A673 (cell line): ENCODE measurements around the gene TFF1. TPM values are rescaled to one million over a fixed set of nuclear protein-coding genes. Genes with fewer than 3 reads are reported as not detected.

Experiments
- Bru-seq: library from RNA; stranded (reverse); fragments of 400-500 nt; gene quantifications from one replicate; lab custom pipeline; 2021; lab: Mats Ljungman, UMichigan
- BruChase-seq, 2 experiments: library from RNA; stranded (reverse); fragments of 400-500 nt; gene quantifications; one replicate each; lab custom pipeline; 2021; lab: Mats Ljungman, UMichigan
- BruUV-seq: library from RNA; stranded (reverse); fragments of 400-500 nt; replicated peaks from 2 replicates; lab custom pipeline; 2021; lab: Mats Ljungman, UMichigan
- CTCF ChIA-PET: fragments of 300-600 bp; sonication (Branson Sonifier 250); formaldehyde crosslinking; loops from one replicate; lab custom pipeline; 2022; ENCODE audit warnings: antibody characterized with exemption; lab: Charles Lee
- POLR2A ChIA-PET: fragments of 300-600 bp; sonication (Branson Sonifier 250); formaldehyde crosslinking; loops from one replicate; lab custom pipeline; 2022; ENCODE audit warnings: antibody characterized with exemption; ENCODE audit not compliant: low non-redundant PET; lab: Charles Lee
- DNase-seq: peaks from one replicate; pipeline ENCODE4 v3.0.0-alpha.2; 2015; ENCODE audit warnings: low spot score
- H3K27ac ChIP-seq: fragments of 200-600 bp; sonication (generic); 2 replicates; pipeline ENCODE4 v1.5.1; 2016; ENCODE audit warnings: mixed run types, low read depth, mild to moderate bottlenecking, mixed read lengths, antibody characterized with exemption, low read length; ENCODE audit not compliant: poor library complexity, severe bottlenecking
- H3K27me3 ChIP-seq: fragments of 200-600 bp; sonication (generic); replicated peaks from 2 replicates; pipeline ENCODE4 v1.6.1; 2017; ENCODE audit warnings: mixed run types, low read depth, mild to moderate bottlenecking, mixed read lengths, antibody characterized with exemption, low read length; ENCODE audit not compliant: insufficient read depth, poor library complexity
- H3K36me3 ChIP-seq: fragments of 200-600 bp; sonication (generic); 2 replicates; pipeline ENCODE4 v1.6.1; 2016; ENCODE audit warnings: mixed run types, mild to moderate bottlenecking, mixed read lengths, antibody characterized with exemption, low read length; ENCODE audit not compliant: insufficient read depth, poor library complexity, severe bottlenecking
- H3K4me1 ChIP-seq: fragments of 200-600 bp; sonication (generic); 2 replicates; pipeline ENCODE4 v1.6.1; 2017; ENCODE audit warnings: mixed run types, mild to moderate bottlenecking, mixed read lengths, antibody characterized with exemption, low read length; ENCODE audit not compliant: insufficient read depth, poor library complexity, severe bottlenecking
- H3K4me3 ChIP-seq: fragments of 200-600 bp; sonication (generic); 2 replicates; pipeline ENCODE4 v1.5.1; 2016; ENCODE audit warnings: low read depth, mixed run types, mild to moderate bottlenecking, mixed read lengths, low read length; ENCODE audit not compliant: poor library complexity, severe bottlenecking
- H3K9me3 ChIP-seq: fragments of 200-600 bp; sonication (generic); 2 replicates; pipeline ENCODE4 v1.6.1; 2016; ENCODE audit warnings: mixed run types, low read depth, mild to moderate bottlenecking, mixed read lengths, antibody characterized with exemption, low read length; ENCODE audit not compliant: poor library complexity, severe bottlenecking
- CTCF ChIP-seq: fragments of 300-800, 200-600 bp; sonication (generic); conservative IDR thresholded peaks from 2 replicates; pipeline ENCODE4 v1.5.1; 2017; ENCODE audit warnings: low read depth, mild to moderate bottlenecking, antibody characterized with exemption, low read length, moderate library complexity, mixed read lengths
- EZH2 ChIP-seq: fragments of 200-600 bp; sonication (generic); IDR thresholded peaks from 2 replicates; pipeline ENCODE4 v1.6.1; 2017; ENCODE audit warnings: borderline replicate concordance, low read depth, mild to moderate bottlenecking, mixed read lengths, antibody characterized with exemption, low read length; ENCODE audit not compliant: poor library complexity, severe bottlenecking
- intact Hi-C: fragments of 100-400 bp; cut with micrococcal nuclease; formaldehyde crosslinking; loops from one replicate; pipeline ENCODE4 v1.10.0; 2022; ENCODE audit not compliant: unreplicated experiment
- long read RNA-seq: library from polyadenylated mRNA; stranded (forward); transcript quantifications from one replicate; pipeline ENCODE4 v2.0.0, GENCODE V29; 2022
- total RNA-seq: library from RNA; stranded (reverse); gene quantifications from 2 replicates; pipeline ENCODE4 v1.2.3, GENCODE V29; 2021

TFF1 gene
- total RNA-seq (not detected in 2 replicates), Bru-seq, nascent RNA (not detected), BruChase-seq, experiment 1, labeled RNA remaining after a 2-hour chase (not detected), BruChase-seq, experiment 2, labeled RNA remaining after a 6-hour chase (not detected)
- long read RNA-seq = 0 reads

DNA sequence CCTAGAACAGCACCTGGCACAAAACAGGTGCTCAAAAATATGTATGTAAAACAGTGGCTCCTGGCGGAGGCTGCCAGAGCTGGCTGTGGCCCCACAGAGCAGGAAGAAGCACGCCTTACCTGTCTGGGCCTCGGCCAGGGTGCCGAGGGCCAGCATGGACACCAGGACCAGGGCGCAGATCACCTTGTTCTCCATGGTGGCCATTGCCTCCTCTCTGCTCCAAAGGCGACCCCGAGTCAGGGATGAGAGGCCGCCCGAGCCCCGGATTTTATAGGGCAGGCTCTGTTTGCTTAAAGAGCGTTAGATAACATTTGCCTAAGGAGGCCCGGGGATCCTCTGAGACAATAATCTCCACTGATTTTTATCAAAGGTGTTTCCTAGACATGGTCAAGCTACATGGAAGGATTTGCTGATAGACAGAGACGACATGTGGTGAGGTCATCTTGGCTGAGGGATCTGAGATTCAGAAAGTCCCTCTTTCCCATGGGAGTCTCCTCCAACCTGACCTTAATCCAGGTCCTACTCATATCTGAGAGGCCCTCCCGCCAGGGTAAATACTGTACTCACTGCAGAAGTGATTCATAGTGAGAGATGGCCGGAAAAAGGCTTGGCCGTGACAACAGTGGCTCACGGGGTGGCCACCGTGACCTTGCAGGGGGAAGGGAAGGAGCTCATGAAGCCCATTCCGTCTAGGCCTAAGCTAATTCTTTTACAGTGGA is at the start of gene TFF1:
Gene TFF1 (minus strand): TSS at position 244 of the 719 bp plus-strand sequence. CDS start 40 bp downstream, at position 204.
- Histone ChIP-seq H3K9me3 (no peaks in the 10 kb centered on the region), H3K4me3 (no peak within 1 kb of the TSS), H3K36me3 (no peaks in the 10 kb centered on the region), H3K27me3 (no peaks in the 10 kb centered on the region), H3K27ac (no peak within 1 kb of the TSS), H3K4me1 (peaks cover 3% of the 10 kb centered on the region)
- intact Hi-C loops = no loop called here
- ChIA-PET CTCF (no interaction called here), POLR2A (no interaction called here)
- TF ChIP-seq EZH2 (no peak), CTCF (no peak)
- BruUV-seq = no TSS peak
- DNase-seq = no peak

DNA sequence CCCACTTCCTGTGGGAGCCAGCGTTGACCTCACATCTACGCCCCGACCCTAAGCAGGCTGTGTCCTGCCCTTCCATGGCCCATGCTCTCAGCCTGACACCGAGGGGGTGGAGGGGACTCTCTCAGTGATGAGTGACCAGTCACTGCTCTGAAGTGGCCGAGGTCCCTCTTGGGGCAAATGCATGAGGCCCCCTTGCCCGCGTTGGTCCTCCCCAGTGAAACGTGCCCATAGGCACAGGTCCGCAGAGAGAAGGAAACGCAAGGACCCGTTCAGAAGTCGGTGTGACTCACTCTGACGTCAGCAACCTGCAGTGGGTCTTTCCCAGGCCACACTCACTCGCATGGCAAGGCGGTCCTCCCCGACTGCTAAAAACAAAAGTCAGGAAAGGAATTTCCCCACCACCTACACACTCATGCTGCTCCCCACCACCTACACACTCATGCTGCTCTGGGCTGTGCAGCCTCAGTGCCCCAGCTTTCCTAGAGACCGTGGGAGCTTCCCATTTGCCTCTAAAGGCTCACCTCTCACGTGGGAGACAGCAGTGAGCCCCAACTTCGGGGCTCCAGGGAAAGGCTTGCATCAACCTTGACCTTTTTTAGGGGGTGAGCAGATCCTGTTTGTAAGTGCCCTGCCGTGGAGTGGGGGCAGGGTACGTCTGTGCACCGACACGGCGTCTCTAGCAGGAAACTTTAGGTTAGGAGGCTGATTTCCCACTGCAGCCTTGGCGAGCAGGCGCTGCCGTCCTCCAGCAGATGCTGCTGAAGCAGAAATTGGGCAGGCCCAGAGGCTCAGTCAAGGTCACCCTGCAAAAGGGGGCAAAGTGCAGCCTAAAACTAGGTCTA is 48.8 kb upstream of the TFF1 start:
- ChIA-PET CTCF (no interaction called here), POLR2A (no interaction called here)
- H3K9me3 ChIP-seq = peaks cover 4% of the 10 kb centered on the region
- TF ChIP-seq CTCF (no peak), EZH2 (no peak)
- DNase-seq = peak; percentile 76
- no TSS peak for BruUV-seq
- H3K4me3 ChIP-seq = no peak overlapping the region
- peaks cover 16% of the 10 kb centered on the region for H3K4me1 ChIP-seq
- intact Hi-C loops = no loop called here
- H3K36me3 ChIP-seq = no peaks in the 10 kb centered on the region
- peaks cover 13% of the 10 kb centered on the region for H3K27me3 ChIP-seq
- no peak overlapping the region for H3K27ac ChIP-seq

- peaks cover 13% of the 10 kb centered on the region for H3K27me3 ChIP-seq
- no peak overlapping the region for H3K4me3 ChIP-seq
- no peaks in the 10 kb centered on the region for H3K36me3 ChIP-seq
- peaks cover 16% of the 10 kb centered on the region for H3K4me1 ChIP-seq
- ChIA-PET POLR2A (no interaction called here), CTCF (no interaction called here)
- no peak for TF ChIP-seq CTCF
- no peak for TF ChIP-seq EZH2
- no peak for DNase-seq
- intact Hi-C loops = no loop called here
- no peaks in the 10 kb centered on the region for H3K9me3 ChIP-seq
- no peak overlapping the region for H3K27ac ChIP-seq
- BruUV-seq = no TSS peak
Observed at GRCh38 chr21:42414553-42414927, 48.2 kb upstream of the TFF1 start.
